NCI-H82 (cell line): Measurements from ENCODE around the gene RIC8A.
"Not testable (repeated sequence)": the region's sequence is repeated elsewhere in the genome, so short reads cannot be mapped to it uniquely, and the experiment has no call there.

Experiments
- DNase-seq: peaks from one replicate; lab custom pipeline; 2025; lab: John Stamatoyannopoulos, UW

RIC8A gene

GRCh38 chr11:207208-207862 lies at the start of gene RIC8A, which contains the start of gene BET1L:
Gene RIC8A (plus strand): TSS chr11:207708. CDS start chr11:208855, 1,147 bp downstream.
Gene BET1L (minus strand): TSS chr11:207399. CDS start chr11:207321, 78 bp downstream.
- peak; percentile 96 for DNase-seq

GRCh38 chr11:180242-180641 lies 27.3 kb upstream of the RIC8A start:
- DNase-seq: not testable (repeated sequence)

- not testable (repeated sequence) for DNase-seq
Measured at GRCh38 chr11:189200-189783, 18.2 kb upstream of the RIC8A start.

GRCh38 chr11:189843-190311 lies 17.6 kb upstream of the RIC8A start:
- DNase-seq: not testable (repeated sequence)

- not testable (repeated sequence) for DNase-seq
Measured at GRCh38 chr11:190546-190945, 17.0 kb upstream of the RIC8A start.

GRCh38 chr11:191490-192478 lies 15.7 kb upstream of the RIC8A start:
- not testable (repeated sequence) for DNase-seq

- not testable (repeated sequence) for DNase-seq
Measured at GRCh38 chr11:192674-193128, 14.8 kb upstream of the RIC8A start, which contains the start of gene SCGB1C1. Gene SCGB1C1 (plus strand): TSS chr11:193078. CDS start chr11:193100, 22 bp downstream.

GRCh38 chr11:193481-193880 lies 14.0 kb upstream of the RIC8A start:
- DNase-seq: not testable (repeated sequence)

GRCh38 chr11:196786-197731 lies 10.4 kb upstream of the RIC8A start:
- DNase-seq: no peak

GRCh38 chr11:197741-198235 lies 9.7 kb upstream of the RIC8A start:
- no peak for DNase-seq

- DNase-seq: no peak
Measured at GRCh38 chr11:198236-198806, 9.2 kb upstream of the RIC8A start.

GRCh38 chr11:199004-199581 lies 8.4 kb upstream of the RIC8A start:
- DNase-seq: no peak

GRCh38 chr11:199782-200181 lies 7.7 kb upstream of the RIC8A start:
- DNase-seq: no peak

- no peak for DNase-seq
Measured at GRCh38 chr11:200224-201003, 7.1 kb upstream of the RIC8A start.

GRCh38 chr11:201966-202365 lies 5.5 kb upstream of the RIC8A start:
- peak; percentile 22 for DNase-seq

GRCh38 chr11:202490-202889 lies 5.0 kb upstream of the RIC8A start:
- DNase-seq: no peak

- DNase-seq: no peak
Measured at GRCh38 chr11:203056-203944, 4.2 kb upstream of the RIC8A start.

GRCh38 chr11:203945-204586 lies 3.4 kb upstream of the RIC8A start:
- DNase-seq: no peak
